K562 (cell line): ENCODE data around the gene ASPRV1. TPM values are rescaled to one million over a fixed set of nuclear protein-coding genes. Genes with fewer than 3 reads are reported as not detected.

Source experiments
- ATF2 ChIP-seq: sonication (generic); formaldehyde crosslinking; IDR thresholded peaks from 2 replicates; pipeline ENCODE4 v1.8.1; 2022; ENCODE audit warnings: missing genetic modification reagents
- BCLAF1 ChIP-seq, 2 experiments: fragments of 450-650 bp in 1 of 2; IDR thresholded peaks; 2 replicates each; pipeline ENCODE4 v1.6.1; 2011 to 2017; ENCODE audit warnings: low read depth in 2 of 2, antibody characterized with exemption in 1 of 2, borderline replicate concordance in 1 of 2, low read length in 1 of 2, mild to moderate bottlenecking in 1 of 2, mixed read lengths in 1 of 2; ENCODE audit not compliant: control insufficient read depth in 1 of 2
- BRF1 ChIP-seq: IDR thresholded peaks from 3 replicates; pipeline ENCODE4 v1.6.1; 2011; ENCODE audit warnings: borderline replicate concordance, mild to moderate bottlenecking; ENCODE audit not compliant: insufficient read length; ENCODE audit errors: extremely low read depth
- CBFB ChIP-seq: sonication (generic); formaldehyde crosslinking; IDR thresholded peaks from 2 replicates; pipeline ENCODE4 v1.4.0; 2020; ENCODE audit warnings: mild to moderate bottlenecking, missing genetic modification reagents
- CHD2 ChIP-seq: IDR thresholded peaks from 2 replicates; pipeline ENCODE4 v1.6.1; 2011; ENCODE audit warnings: low read depth, low read length
- FOXP1 ChIP-seq: sonication (generic); formaldehyde crosslinking; IDR thresholded peaks from 2 replicates; pipeline ENCODE4 v1.8.0; 2022; ENCODE audit warnings: mild to moderate bottlenecking, missing genetic modification reagents
- HMBOX1 ChIP-seq: sonication (generic); IDR thresholded peaks from 2 replicates; pipeline ENCODE4 v1.6.1; 2016
- ILF3 ChIP-seq: fragments of 450-650 bp; IDR thresholded peaks from 2 replicates; pipeline ENCODE4 v1.6.1; 2018; ENCODE audit warnings: antibody characterized with exemption, mild to moderate bottlenecking, moderate library complexity, borderline replicate concordance
- IRF1 ChIP-seq: sonication (generic); formaldehyde crosslinking; IDR thresholded peaks from 2 replicates; pipeline ENCODE4 v1.8.0; 2022; ENCODE audit warnings: missing genetic modification reagents, mild to moderate bottlenecking, borderline replicate concordance
- LEF1 ChIP-seq: fragments of 450-650 bp; IDR thresholded peaks from 2 replicates; pipeline ENCODE4 v1.6.1; 2016; ENCODE audit warnings: mild to moderate bottlenecking
- PKNOX1 ChIP-seq: fragments of 450-650 bp; IDR thresholded peaks from 2 replicates; pipeline ENCODE4 v1.6.1; 2016
- SAFB2 ChIP-seq: fragments of 200-400 bp; formaldehyde crosslinking; IDR thresholded peaks from 2 replicates; pipeline ENCODE4 v1.6.1; 2018; ENCODE audit warnings: borderline replicate concordance, low read length, low read depth, moderate library complexity; ENCODE audit not compliant: severe bottlenecking
- SMARCA4 ChIP-seq: fragments of 450-650 bp; IDR thresholded peaks from 2 replicates; pipeline ENCODE4 v1.6.1; 2016
- SPI1 ChIP-seq: IDR thresholded peaks from 2 replicates; pipeline ENCODE4 v1.6.1; 2011; ENCODE audit warnings: low read depth, low read length, control low read depth, borderline replicate concordance
- TARDBP ChIP-seq: fragments of 450-650 bp; IDR thresholded peaks from 2 replicates; pipeline ENCODE4 v1.6.1; 2016
- THRAP3 ChIP-seq: fragments of 450-650 bp; IDR thresholded peaks from 2 replicates; pipeline ENCODE4 v1.6.1; 2016; ENCODE audit warnings: mild to moderate bottlenecking, inconsistent platforms, borderline replicate concordance
- YY1 ChIP-seq, 3 experiments: IDR thresholded peaks; 2 replicates each; pipeline ENCODE4 v1.6.1; 2011; ENCODE audit warnings: low read length in 2 of 3, mild to moderate bottlenecking in 2 of 3, moderate library complexity in 2 of 3, borderline replicate concordance in 1 of 3, control low read depth in 1 of 3, low read depth in 1 of 3; ENCODE audit not compliant: insufficient read depth in 3 of 3, insufficient replicate concordance in 2 of 3, control insufficient read depth in 1 of 3, insufficient read length in 1 of 3; ENCODE audit errors: extremely low read depth in 1 of 3
- ZNF146 ChIP-seq: IDR thresholded peaks from one replicate; pipeline ENCODE4 v1.6.1; 2018; ENCODE audit warnings: missing compliant biosample characterization; ENCODE audit not compliant: unreplicated experiment
- ZNF212 ChIP-seq: fragments of 450-650 bp; formaldehyde crosslinking; IDR thresholded peaks from 2 replicates; pipeline ENCODE4 v1.4.0; 2020; ENCODE audit warnings: mild to moderate bottlenecking
- ZNF3 ChIP-seq: fragments of 250-450 bp; sonication (Bioruptor Pico); IDR thresholded peaks from 2 replicates; pipeline ENCODE4 v1.5.0; 2021; ENCODE audit warnings: mild to moderate bottlenecking, moderate library complexity
- ZNF584 ChIP-seq: fragments of 200-800 bp; sonication (Bioruptor generic); IDR thresholded peaks from 2 replicates; pipeline ENCODE4 v1.6.1; 2016; ENCODE audit warnings: low read depth, mild to moderate bottlenecking, missing genetic modification characterization, missing compliant biosample characterization
- ZNF77 ChIP-seq: fragments of 250-450 bp; sonication (Bioruptor Pico); IDR thresholded peaks from 2 replicates; pipeline ENCODE4 v1.5.0; 2020
- ZNF778 ChIP-seq: fragments of 450-650 bp; formaldehyde crosslinking; IDR thresholded peaks from 2 replicates; pipeline ENCODE4 v1.4.0; 2020; ENCODE audit warnings: mild to moderate bottlenecking, moderate library complexity
- polyA plus RNA-seq, 8 experiments: library from polyadenylated mRNA; depleted of rRNA in 4 of 8; stranded (reverse) in 5 of 8; unstranded in 3 of 8; fragments of >200 nt; fragmentation: Nextera tagmentation in 2 of 8; fragmentation: Illumina TruSeq in 1 of 8; extraction: Ambion mirVana in 2 of 8; extraction: Trizol in 1 of 8; gene quantifications; 2 replicates each; pipeline versions ENCODE4 v1.2.1 to v1.2.3, GENCODE V29; 2011 to 2014; ENCODE audit warnings: inconsistent platforms in 1 of 8, missing spikeins in 1 of 8
- total RNA-seq, 7 experiments: library from RNA; depleted of rRNA in 6 of 7; stranded (reverse); fragments of >200 nt in 6 of 7; fragmentation: Illumina TruSeq in 2 of 7; extraction: Trizol in 2 of 7; gene quantifications; 2 replicates each; pipeline versions ENCODE4 v1.2.1 to v1.2.3, GENCODE V29; 2011 to 2021; ENCODE audit warnings: low replicate concordance in 1 of 7

Gene ASPRV1
- total and polyA plus RNA-seq, 9 of the 15 experiments (the other 6 are each of a cell fraction or from before 2014, with no cell fraction given): 0.17 to 0.72 (median 0.47) TPM; not detected in 1

GRCh38 chr2:69934614-69934908 is 26.9 kb downstream of the ASPRV1 start (continued):
- TF ChIP-seq SPI1: no peak
- TF ChIP-seq HMBOX1: no peak
- no peak for TF ChIP-seq ZNF212 (CRISPR knock-in tag)
- TF ChIP-seq ZNF77 (CRISPR knock-in tag): no peak
- no peak for TF ChIP-seq FOXP1 (CRISPR knock-in tag)
- TF ChIP-seq CHD2: no peak
- no peak for TF ChIP-seq ILF3
- TF ChIP-seq SAFB2: no peak
- TF ChIP-seq ZNF3 (CRISPR knock-in tag): no peak
- TF ChIP-seq THRAP3: no peak
- no peak for TF ChIP-seq ZNF778
- no peak for TF ChIP-seq YY1 (IDR thresholded peaks at IDR 0.05; ENCODE audit: borderline replicate concordance in 1 of 3, control insufficient read depth in 1 of 3, extremely low read depth in 1 of 3, insufficient read depth in 3 of 3, insufficient read length in 1 of 3, insufficient replicate concordance in 2 of 3, low read depth in 1 of 3, low read length in 2 of 3)
- TF ChIP-seq LEF1: peak; percentile 4; the same call in 1 of the 2 replicates
- no peak for TF ChIP-seq IRF1 (CRISPR knock-in tag)
- no peak for TF ChIP-seq PKNOX1
- no peak for TF ChIP-seq ZNF146 (CRISPR knock-in tag)
- no peak for TF ChIP-seq ATF2 (CRISPR knock-in tag)
- TF ChIP-seq CBFB (CRISPR knock-in tag): no peak
- no peak for TF ChIP-seq SMARCA4
- TF ChIP-seq ZNF584 (CRISPR knock-in tag): peak; percentile 71; the same call in 1 of the 2 replicates
- no peak for TF ChIP-seq BRF1
- no peak for TF ChIP-seq TARDBP
- no peak for TF ChIP-seq BCLAF1 (IDR thresholded peaks at IDR 0.05; ENCODE audit: borderline replicate concordance in 1 of 2, control insufficient read depth in 1 of 2, low read depth in 2 of 2, low read length in 1 of 2)
